ENCODE measurements around the gene SEPTIN5. TPM values are rescaled to one million over a fixed set of nuclear protein-coding genes. Genes with fewer than 3 reads are reported as not detected.

The SEPTIN5 gene
- polyA plus RNA-seq, 1 of the 3 experiments (the other 2 are of a cell fraction): 14.0 TPM

DNA sequence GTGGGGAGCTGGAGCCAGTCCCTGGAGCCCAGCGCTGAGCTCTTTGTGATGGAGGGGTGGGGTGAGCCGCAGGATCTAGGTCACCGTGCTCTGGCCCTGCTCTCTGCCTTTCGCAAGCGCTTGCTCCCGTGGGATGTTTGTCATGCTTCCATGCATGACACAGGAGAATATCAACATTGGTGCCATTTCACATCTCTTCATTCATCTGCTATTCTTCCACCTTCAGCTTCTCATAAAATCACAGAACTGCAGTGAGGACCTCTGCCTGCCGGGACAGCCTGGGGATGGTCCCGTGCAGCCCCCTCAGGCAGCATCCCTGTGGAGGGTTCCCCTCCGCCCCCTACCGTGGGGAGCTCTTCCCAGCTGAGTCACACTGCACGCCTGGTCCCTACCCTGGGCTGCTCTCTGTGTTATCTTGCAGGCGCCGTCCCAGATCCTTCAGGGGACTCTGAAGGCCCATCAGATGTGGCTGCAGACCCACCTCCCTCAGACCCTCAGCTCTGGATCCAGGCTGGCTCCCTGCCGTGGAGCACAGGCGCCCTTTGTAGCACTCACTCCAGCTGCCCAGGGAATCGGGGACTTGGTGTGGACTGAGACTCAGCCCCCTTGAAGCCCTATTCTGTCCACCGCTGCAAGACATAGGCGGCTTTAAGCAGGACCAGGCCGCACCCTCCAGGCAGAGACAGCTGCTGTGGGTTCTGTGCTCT, 5.1 kb upstream of the SEPTIN5 start:
- 74% methylated on average over 15 of the region's 19 CpGs for WGBS (ENCODE audit: low lambda C conversion rate)

More for the DNA sequence above, 5.1 kb upstream of the SEPTIN5 start:
- CTCF ChIA-PET: interaction anchor here (0.6 to 6.9 kb wide), 7 partner anchors 13 to 240 kb away, joined by 3 to 45 read pairs (median 7); no protein-coding TSS in a partner anchor
- H3K79me2 ChIP-seq (ENCODE audit: insufficient read depth): no peaks in the 10 kb centered on the region
- H3K4me3 ChIP-seq (ENCODE audit: low read depth in 2 of 2, low read length in 1 of 2): no peak overlapping the region
- H3K9me3 ChIP-seq: no peaks in the 10 kb centered on the region
- no peak overlapping the region for H2AFZ ChIP-seq (ENCODE audit: low read depth)
- H3K36me3 ChIP-seq (replicated peaks in 1 of 2; ENCODE audit: control insufficient read depth in 1 of 2, insufficient read depth in 2 of 2, low read length in 1 of 2): no peaks in the 10 kb centered on the region
- no peak overlapping the region for H3K9ac ChIP-seq
- DNase-seq: peak; percentile 48
- TF ChIP-seq CHD2 (IDR thresholded peaks at IDR 0.05; ENCODE audit: low read length, partially characterized antibody): no peak
- TF ChIP-seq TEAD4 (IDR thresholded peaks at IDR 0.05; ENCODE audit: borderline replicate concordance, insufficient read depth): no peak
- TF ChIP-seq POLR2AphosphoS5 (IDR thresholded peaks at IDR 0.05; ENCODE audit: low read depth, low read length): no peak
- TF ChIP-seq MAX (IDR thresholded peaks at IDR 0.05; ENCODE audit: low read depth): no peak
- TF ChIP-seq CTCF (IDR thresholded peaks at IDR 0.05): no peak
- TF ChIP-seq, protein P1, sequence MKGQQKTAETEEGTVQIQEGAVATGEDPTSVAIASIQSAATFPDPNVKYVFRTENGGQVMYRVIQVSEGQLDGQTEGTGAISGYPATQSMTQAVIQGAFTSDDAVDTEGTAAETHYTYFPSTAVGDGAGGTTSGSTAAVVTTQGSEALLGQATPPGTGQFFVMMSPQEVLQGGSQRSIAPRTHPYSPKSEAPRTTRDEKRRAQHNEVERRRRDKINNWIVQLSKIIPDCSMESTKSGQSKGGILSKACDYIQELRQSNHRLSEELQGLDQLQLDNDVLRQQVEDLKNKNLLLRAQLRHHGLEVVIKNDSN (IDR thresholded peaks at IDR 0.05; ENCODE audit: borderline replicate concordance, low read depth): no peak
- TF ChIP-seq YY1 (IDR thresholded peaks at IDR 0.05; ENCODE audit: low read depth): no peak
- TF ChIP-seq, protein P2, sequence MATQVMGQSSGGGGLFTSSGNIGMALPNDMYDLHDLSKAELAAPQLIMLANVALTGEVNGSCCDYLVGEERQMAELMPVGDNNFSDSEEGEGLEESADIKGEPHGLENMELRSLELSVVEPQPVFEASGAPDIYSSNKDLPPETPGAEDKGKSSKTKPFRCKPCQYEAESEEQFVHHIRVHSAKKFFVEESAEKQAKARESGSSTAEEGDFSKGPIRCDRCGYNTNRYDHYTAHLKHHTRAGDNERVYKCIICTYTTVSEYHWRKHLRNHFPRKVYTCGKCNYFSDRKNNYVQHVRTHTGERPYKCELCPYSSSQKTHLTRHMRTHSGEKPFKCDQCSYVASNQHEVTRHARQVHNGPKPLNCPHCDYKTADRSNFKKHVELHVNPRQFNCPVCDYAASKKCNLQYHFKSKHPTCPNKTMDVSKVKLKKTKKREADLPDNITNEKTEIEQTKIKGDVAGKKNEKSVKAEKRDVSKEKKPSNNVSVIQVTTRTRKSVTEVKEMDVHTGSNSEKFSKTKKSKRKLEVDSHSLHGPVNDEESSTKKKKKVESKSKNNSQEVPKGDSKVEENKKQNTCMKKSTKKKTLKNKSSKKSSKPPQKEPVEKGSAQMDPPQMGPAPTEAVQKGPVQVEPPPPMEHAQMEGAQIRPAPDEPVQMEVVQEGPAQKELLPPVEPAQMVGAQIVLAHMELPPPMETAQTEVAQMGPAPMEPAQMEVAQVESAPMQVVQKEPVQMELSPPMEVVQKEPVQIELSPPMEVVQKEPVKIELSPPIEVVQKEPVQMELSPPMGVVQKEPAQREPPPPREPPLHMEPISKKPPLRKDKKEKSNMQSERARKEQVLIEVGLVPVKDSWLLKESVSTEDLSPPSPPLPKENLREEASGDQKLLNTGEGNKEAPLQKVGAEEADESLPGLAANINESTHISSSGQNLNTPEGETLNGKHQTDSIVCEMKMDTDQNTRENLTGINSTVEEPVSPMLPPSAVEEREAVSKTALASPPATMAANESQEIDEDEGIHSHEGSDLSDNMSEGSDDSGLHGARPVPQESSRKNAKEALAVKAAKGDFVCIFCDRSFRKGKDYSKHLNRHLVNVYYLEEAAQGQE (IDR thresholded peaks at IDR 0.05; ENCODE audit: low read depth, low read length): no peak
- TF ChIP-seq SMC3 (IDR thresholded peaks at IDR 0.05; ENCODE audit: low read depth, low read length): no peak
- TF ChIP-seq NFIC (IDR thresholded peaks at IDR 0.05; ENCODE audit: borderline replicate concordance): no peak
- TF ChIP-seq FOSL2 (IDR thresholded peaks at IDR 0.05; ENCODE audit: borderline replicate concordance, low read depth): no peak
- TF ChIP-seq FOXM1 (IDR thresholded peaks at IDR 0.05; ENCODE audit: low read depth): no peak
- TF ChIP-seq, protein P3, sequence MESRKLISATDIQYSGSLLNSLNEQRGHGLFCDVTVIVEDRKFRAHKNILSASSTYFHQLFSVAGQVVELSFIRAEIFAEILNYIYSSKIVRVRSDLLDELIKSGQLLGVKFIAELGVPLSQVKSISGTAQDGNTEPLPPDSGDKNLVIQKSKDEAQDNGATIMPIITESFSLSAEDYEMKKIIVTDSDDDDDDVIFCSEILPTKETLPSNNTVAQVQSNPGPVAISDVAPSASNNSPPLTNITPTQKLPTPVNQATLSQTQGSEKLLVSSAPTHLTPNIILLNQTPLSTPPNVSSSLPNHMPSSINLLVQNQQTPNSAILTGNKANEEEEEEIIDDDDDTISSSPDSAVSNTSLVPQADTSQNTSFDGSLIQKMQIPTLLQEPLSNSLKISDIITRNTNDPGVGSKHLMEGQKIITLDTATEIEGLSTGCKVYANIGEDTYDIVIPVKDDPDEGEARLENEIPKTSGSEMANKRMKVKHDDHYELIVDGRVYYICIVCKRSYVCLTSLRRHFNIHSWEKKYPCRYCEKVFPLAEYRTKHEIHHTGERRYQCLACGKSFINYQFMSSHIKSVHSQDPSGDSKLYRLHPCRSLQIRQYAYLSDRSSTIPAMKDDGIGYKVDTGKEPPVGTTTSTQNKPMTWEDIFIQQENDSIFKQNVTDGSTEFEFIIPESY (IDR thresholded peaks at IDR 0.05; ENCODE audit: borderline replicate concordance, low read depth): no peak
- no peak for TF ChIP-seq FOXJ3 (CRISPR knock-in tag; IDR thresholded peaks at IDR 0.05)
- TF ChIP-seq ELF1 (IDR thresholded peaks at IDR 0.05): no peak
- no peak for TF ChIP-seq RAD21 (IDR thresholded peaks at IDR 0.05; ENCODE audit: low read length)
- TF ChIP-seq GABPA (IDR thresholded peaks at IDR 0.05; ENCODE audit: low read depth): no peak
- H3K27me3 ChIP-seq (ENCODE audit: insufficient read depth): no peaks in the 10 kb centered on the region
- H3K9me2 ChIP-seq: no peaks in the 10 kb centered on the region
- no peak overlapping the region for H3K4me2 ChIP-seq
- peaks cover 0 to 20% of the 10 kb centered on the region in 2 experiments; a peak in 1 of 4 replicates for H3K4me1 ChIP-seq (ENCODE audit: control insufficient read depth in 1 of 2, insufficient read depth in 2 of 2, low read depth in 1 of 2, low read length in 1 of 2)
- H4K20me1 ChIP-seq (ENCODE audit: insufficient read depth): no peaks in the 10 kb centered on the region
- POLR2A ChIA-PET: interaction anchor here (1.5 kb wide), 1 partner anchor 46 kb away, joined by 3 read pairs; no protein-coding TSS in a partner anchor
- H3F3A ChIP-seq (replicated peaks; ENCODE audit: insufficient read depth): no peaks in the 10 kb centered on the region
- no peak overlapping the region for H3K27ac ChIP-seq (ENCODE audit: low read depth in 2 of 2, low read length in 1 of 2)
